Activated CD4-positive, alpha-beta T cell treated with anti-CD3 and anti-CD28 coated beads, Interleukin-2, amount 10 ng/mL, durations not matched to agents 7 days and 5 days (primary cell): ENCODE data around the gene SOX18. TPM values are rescaled to one million over a fixed set of nuclear protein-coding genes. Genes with fewer than 3 reads are reported as not detected.
"Not testable (repeated sequence)": the region's sequence is repeated elsewhere in the genome, so short reads cannot be mapped to it uniquely, and the experiment has no call there.

Experiments used
- CTCF ChIA-PET: fragments of 350-600 bp; sonication (Branson Sonifier 250); formaldehyde crosslinking; loops from one replicate; lab custom pipeline; 2021; ENCODE audit warnings: antibody characterized with exemption; lab: Charles Lee
- POLR2A ChIA-PET: fragments of 350-600 bp; sonication (Branson Sonifier 250); formaldehyde crosslinking; loops from one replicate; lab custom pipeline; 2021; ENCODE audit warnings: antibody characterized with exemption; lab: Charles Lee
- DNase-seq: peaks from one replicate; pipeline ENCODE4 v3.0.0-alpha.2; 2020
- H3K27ac Mint-ChIP-seq: one replicate; pipeline ENCODE4 v1.8.0; 2021; ENCODE audit warnings: mild to moderate bottlenecking, moderate library complexity, mixed read lengths
- H3K27me3 Mint-ChIP-seq: one replicate; pipeline ENCODE4 v1.8.0; 2021; ENCODE audit warnings: mixed read lengths
- H3K36me3 Mint-ChIP-seq: one replicate; pipeline ENCODE4 v1.8.0; 2021; ENCODE audit warnings: low read depth, mixed read lengths
- H3K4me1 Mint-ChIP-seq: one replicate; pipeline ENCODE4 v1.8.0; 2021; ENCODE audit warnings: mixed read lengths
- H3K4me3 Mint-ChIP-seq: one replicate; pipeline ENCODE4 v1.8.0; 2021; ENCODE audit warnings: mild to moderate bottlenecking, moderate library complexity, mixed read lengths
- H3K9me3 Mint-ChIP-seq: one replicate; pipeline ENCODE4 v1.8.0; 2021; ENCODE audit warnings: mixed read lengths
- total RNA-seq, 2 experiments: library from RNA; stranded (reverse); gene quantifications; one replicate each; pipeline ENCODE4 v1.2.3, GENCODE V29; 2021

Gene SOX18
- under 1 TPM; 0.10 to 0.15 TPM for total RNA-seq

DNA sequence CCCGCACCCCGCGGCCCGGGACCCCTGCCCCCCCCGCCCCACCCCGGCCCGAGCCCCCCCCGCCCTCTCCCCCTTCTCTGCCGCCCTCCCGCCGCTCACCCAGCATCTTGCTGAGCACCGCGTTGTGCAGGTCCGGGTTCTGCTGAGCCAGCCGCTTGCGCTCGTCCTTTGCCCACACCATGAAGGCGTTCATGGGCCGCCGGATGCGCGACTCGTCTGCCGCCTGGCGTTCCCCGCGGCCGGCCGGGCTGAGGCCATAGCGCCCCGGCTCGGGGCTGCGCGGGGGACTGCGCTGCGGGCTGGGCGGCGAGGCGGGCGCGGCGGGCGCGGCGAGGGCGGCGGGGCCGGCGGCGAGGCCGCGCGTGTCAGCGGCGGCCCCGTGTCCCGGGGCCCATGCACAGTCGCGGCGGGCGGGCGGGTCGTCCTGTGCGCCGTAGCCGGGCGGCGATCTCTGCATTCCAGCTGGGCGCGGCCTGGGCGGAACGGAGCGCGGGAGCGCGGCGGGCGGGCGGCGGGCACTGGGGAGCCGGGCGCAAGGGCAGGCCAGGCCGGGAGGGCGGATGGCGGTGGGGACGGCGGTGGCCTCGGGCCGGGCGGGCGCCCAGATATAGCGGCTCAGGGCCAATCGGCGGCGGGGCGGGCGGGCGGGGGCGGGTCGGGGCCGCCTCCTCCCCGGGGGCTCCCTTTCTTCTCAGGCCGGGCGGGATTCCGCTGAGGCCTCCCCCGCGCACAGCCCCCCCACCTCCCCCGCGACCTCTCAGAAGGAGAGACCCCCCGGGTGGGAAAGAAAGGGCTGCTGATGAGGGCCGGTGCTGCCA, at the start of gene SOX18:
Gene SOX18, minus strand, starts transcription at position 580 of the 818 bp plus-strand sequence. Its CDS starts 123 bp downstream, at position 457.
- peaks cover 32% of the 10 kb centered on the region for H3K4me1 Mint-ChIP-seq
- H3K27ac Mint-ChIP-seq = no peak within 1 kb of the TSS
- POLR2A ChIA-PET = no interaction called here
- H3K36me3 Mint-ChIP-seq = no peaks in the 10 kb centered on the region
- no peak for DNase-seq
- peak within 1 kb of the TSS; percentile 47 for H3K4me3 Mint-ChIP-seq
- CTCF ChIA-PET = interaction anchor here (11.2 kb wide), 1 partner anchor 9 kb away, joined by 79 read pairs; no protein-coding TSS in a partner anchor
- no peaks in the 10 kb centered on the region for H3K9me3 Mint-ChIP-seq
- peaks cover 36% of the 10 kb centered on the region for H3K27me3 Mint-ChIP-seq

DNA sequence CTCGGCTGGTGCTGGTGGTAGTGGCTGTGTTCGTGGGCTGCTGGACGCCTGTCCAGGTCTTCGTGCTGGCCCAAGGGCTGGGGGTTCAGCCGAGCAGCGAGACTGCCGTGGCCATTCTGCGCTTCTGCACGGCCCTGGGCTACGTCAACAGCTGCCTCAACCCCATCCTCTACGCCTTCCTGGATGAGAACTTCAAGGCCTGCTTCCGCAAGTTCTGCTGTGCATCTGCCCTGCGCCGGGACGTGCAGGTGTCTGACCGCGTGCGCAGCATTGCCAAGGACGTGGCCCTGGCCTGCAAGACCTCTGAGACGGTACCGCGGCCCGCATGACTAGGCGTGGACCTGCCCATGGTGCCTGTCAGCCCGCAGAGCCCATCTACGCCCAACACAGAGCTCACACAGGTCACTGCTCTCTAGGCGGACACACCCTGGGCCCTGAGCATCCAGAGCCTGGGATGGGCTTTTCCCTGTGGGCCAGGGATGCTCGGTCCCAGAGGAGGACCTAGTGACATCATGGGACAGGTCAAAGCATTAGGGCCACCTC, 49.1 kb upstream of the SOX18 start:
- H3K4me1 Mint-ChIP-seq = peaks cover 20% of the 10 kb centered on the region
- peaks cover 19% of the 10 kb centered on the region for H3K27me3 Mint-ChIP-seq
- POLR2A ChIA-PET = no interaction called here
- no peaks in the 10 kb centered on the region for H3K36me3 Mint-ChIP-seq
- H3K9me3 Mint-ChIP-seq = peaks cover 5% of the 10 kb centered on the region
- H3K27ac Mint-ChIP-seq = no peak overlapping the region
- H3K4me3 Mint-ChIP-seq = no peak overlapping the region
- CTCF ChIA-PET = no interaction called here
- DNase-seq = no peak

DNA sequence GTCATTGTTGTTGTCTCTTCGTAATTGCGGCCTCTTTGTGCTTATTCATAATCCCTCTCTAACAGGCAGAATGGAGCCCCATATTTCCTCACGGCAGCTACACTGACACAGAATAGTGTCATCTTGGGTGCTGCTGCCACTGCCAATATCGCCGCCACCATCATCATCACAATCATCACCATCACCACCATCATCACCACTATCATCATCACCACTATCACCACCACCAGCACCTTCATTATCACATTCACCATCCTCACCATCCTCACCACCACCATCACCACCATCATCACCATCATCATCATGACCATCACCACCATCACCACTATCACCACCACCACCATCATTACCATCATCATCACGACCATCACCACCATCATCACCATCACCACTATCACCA, 47.1 kb upstream of the SOX18 start:
- Mint-ChIP-seq H3K4me1 (peaks cover 18% of the 10 kb centered on the region), H3K36me3 (no peaks in the 10 kb centered on the region), H3K27me3 (peaks cover 8% of the 10 kb centered on the region), H3K27ac (no peak overlapping the region), H3K9me3 (peaks cover 5% of the 10 kb centered on the region), H3K4me3 (no peak overlapping the region)
- ChIA-PET POLR2A (no interaction called here), CTCF (interaction anchor here (1.1 kb wide), 1 partner anchor 13 kb away, joined by 4 read pairs; no protein-coding TSS in a partner anchor)
- no peak for DNase-seq

DNA sequence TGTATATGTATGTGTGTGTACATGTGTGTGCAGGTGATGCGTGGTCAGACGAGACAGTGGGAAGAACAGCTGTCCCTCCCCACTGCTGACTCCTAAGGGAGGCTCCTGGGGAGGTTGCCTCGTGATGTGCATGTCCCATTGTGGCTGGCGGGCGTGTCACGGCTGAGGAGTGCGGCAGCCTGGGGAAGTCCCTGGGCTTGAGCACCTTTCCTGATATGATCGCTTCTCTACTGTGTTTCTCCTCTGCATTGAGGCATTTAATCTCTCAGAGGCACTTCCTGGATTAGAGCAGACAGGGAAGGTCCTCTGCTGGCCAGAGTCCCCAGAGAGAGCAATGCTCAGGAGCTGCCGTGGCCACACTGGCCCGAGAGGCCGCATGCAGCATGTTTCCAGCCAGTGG, 46.5 kb upstream of the SOX18 start:
- no peak overlapping the region for H3K4me3 Mint-ChIP-seq
- peaks cover 2% of the 10 kb centered on the region for H3K27me3 Mint-ChIP-seq
- CTCF ChIA-PET = interaction anchor here (1.1 kb wide), 1 partner anchor 13 kb away, joined by 4 read pairs; no protein-coding TSS in a partner anchor
- no peaks in the 10 kb centered on the region for H3K36me3 Mint-ChIP-seq
- POLR2A ChIA-PET = no interaction called here
- H3K9me3 Mint-ChIP-seq = peaks cover 5% of the 10 kb centered on the region
- peaks cover 12% of the 10 kb centered on the region for H3K4me1 Mint-ChIP-seq
- no peak overlapping the region for H3K27ac Mint-ChIP-seq
- no peak for DNase-seq

DNA sequence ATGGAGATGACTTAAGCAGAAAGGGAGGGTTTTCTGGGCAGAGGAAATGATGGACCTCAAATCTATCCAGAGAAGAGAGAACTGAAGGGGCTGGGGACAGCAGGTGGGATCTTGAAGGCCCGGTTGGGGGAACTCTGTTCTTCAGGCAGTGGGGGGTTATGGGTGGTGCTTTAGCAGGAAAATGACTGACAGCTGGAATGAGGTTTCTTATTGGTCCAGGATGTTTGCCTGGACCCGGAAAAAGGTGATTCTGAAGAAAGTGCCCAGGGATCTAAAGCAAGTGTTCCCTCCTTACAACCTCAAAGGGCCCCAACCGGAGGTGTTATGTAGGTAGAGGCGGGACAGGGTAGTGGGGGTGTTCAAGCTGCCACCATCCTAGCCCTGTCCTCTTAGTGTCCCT, 46.0 kb upstream of the SOX18 start:
- no peaks in the 10 kb centered on the region for H3K27me3 Mint-ChIP-seq
- peaks cover 7% of the 10 kb centered on the region for H3K4me1 Mint-ChIP-seq
- H3K4me3 Mint-ChIP-seq = no peak overlapping the region
- DNase-seq = no peak
- CTCF ChIA-PET = interaction anchor here (0.7 to 1.1 kb wide), 2 partner anchors 12 to 21 kb away, joined by 4 read pairs; no protein-coding TSS in a partner anchor
- H3K9me3 Mint-ChIP-seq = peaks cover 5% of the 10 kb centered on the region
- H3K27ac Mint-ChIP-seq = no peak overlapping the region
- no peaks in the 10 kb centered on the region for H3K36me3 Mint-ChIP-seq
- POLR2A ChIA-PET = no interaction called here

DNA sequence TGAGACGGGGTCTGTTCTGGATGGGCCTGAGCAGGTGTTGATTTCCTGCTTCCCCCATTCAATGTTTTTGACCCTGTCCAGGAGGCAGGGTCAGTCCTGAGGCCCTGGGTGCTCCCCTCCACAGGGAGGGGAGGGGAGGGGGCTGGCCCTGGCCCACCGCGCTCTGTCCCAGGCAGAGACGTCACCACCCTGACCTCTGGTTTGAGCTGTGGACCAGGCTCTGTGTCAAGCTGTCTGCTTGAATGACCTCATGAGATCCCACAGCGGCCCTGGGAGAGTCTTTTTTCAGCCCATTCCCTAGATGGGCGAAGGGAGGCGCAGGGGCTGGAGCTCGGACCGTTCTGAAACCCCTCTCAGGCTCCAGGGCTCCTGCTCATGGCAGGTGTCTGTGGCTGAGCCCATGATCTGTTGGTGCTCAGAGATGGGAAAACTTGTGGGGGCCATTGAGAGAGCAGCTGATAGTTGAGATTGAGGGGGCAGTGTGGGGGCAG, 43.6 kb upstream of the SOX18 start:
- no peak for DNase-seq
- CTCF ChIA-PET = interaction anchor here (0.5 kb wide), 1 partner anchor 308 kb away, joined by 3 read pairs; no protein-coding TSS in a partner anchor
- H3K27ac Mint-ChIP-seq = no peak overlapping the region
- H3K9me3 Mint-ChIP-seq = peaks cover 7% of the 10 kb centered on the region
- POLR2A ChIA-PET = no interaction called here
- H3K27me3 Mint-ChIP-seq = peaks cover 2% of the 10 kb centered on the region
- H3K36me3 Mint-ChIP-seq = no peaks in the 10 kb centered on the region
- no peak overlapping the region for H3K4me3 Mint-ChIP-seq
- no peaks in the 10 kb centered on the region for H3K4me1 Mint-ChIP-seq

DNA sequence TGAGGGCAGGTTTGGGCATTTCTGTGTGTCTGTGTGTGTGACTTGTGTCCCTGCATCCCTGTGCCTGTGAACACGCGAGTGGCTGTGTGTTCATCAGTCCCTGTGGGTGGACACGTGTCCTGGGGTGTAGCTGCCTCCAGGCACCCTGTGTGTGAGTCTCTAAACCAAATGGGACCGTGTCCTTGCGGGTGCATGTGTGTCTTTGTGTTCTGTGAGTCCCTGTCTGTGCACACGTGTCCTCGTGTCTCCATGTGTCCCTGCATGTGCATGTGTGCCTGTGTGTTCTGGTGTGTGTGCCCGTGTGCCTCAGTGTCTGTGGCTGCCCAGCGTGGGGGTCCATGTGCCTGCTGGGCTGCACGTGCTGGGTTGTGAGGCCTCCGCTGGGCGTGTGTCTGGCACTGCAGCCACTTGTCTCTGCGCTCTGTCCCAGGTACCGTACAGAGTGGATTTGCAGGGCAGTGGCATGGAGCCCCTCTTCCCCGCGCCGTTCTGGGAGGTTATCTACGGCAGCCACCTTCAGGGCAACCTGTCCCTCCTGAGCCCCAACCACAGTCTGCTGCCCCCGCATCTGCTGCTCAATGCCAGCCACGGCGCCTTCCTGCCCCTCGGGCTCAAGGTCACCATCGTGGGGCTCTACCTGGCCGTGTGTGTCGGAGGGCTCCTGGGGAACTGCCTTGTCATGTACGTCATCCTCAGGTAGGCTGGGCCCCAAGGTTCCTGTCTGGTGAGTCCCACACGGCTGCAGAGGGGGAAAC, 43.0 kb upstream of the SOX18 start:
- peaks cover 13% of the 10 kb centered on the region for H3K9me3 Mint-ChIP-seq
- ChIA-PET POLR2A (no interaction called here), CTCF (no interaction called here)
- H3K4me3 Mint-ChIP-seq = no peak overlapping the region
- no peak for DNase-seq
- peaks cover 2% of the 10 kb centered on the region for H3K27me3 Mint-ChIP-seq
- H3K36me3 Mint-ChIP-seq = no peaks in the 10 kb centered on the region
- H3K4me1 Mint-ChIP-seq = no peaks in the 10 kb centered on the region
- no peak overlapping the region for H3K27ac Mint-ChIP-seq

DNA sequence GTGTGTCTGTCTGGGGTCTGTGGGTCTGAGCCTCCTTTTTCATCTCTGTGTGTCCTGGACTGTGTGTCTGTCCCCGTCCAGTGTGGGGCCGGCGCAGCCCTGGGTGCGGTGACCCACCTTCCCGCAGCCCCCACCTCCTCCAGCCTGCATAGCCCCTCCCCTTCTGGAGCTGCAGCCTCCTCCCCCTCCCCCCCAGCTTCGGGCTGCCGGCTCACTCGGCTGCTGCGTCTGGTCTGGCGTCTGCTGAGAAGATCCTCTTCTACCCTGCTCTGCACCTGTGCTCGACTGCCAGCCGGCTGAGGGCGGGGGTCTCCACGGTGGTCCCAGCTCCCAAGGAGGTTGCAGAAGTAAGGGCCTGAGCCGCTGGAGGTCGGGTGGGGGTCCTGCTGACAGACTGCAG, 42.3 kb upstream of the SOX18 start:
- CTCF ChIA-PET = interaction anchor here (1.4 kb wide), 1 partner anchor 53 kb away, joined by 4 read pairs; no protein-coding TSS in a partner anchor

DNA sequence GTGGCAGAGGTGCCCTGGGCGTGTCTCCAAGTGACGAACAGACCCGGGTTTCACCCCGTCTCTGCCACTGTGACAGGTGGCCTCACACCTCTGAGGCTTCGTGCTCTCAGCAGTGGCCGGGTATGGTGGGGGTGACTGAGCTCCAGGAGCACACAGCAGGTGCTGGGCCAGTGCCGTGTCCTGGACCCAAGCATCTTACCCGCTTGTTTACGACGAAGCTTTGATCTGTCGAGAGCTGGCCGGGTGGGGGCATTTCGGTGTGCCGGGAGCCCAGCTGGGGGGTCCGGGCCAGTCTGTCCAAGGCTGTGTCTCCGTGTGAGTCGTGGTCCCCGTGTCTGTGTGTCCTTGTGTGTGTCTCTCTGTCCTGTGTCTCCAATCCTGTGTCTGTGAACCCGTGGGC, 41.9 kb upstream of the SOX18 start:
- Mint-ChIP-seq H3K4me3 (no peak overlapping the region), H3K27ac (no peak overlapping the region), H3K36me3 (no peaks in the 10 kb centered on the region), H3K4me1 (no peaks in the 10 kb centered on the region), H3K27me3 (peaks cover 3% of the 10 kb centered on the region), H3K9me3 (peaks cover 9% of the 10 kb centered on the region)
- ChIA-PET POLR2A (no interaction called here), CTCF (interaction anchor here (1.4 kb wide), 1 partner anchor 53 kb away, joined by 4 read pairs; no protein-coding TSS in a partner anchor)
- DNase-seq = no peak

More for the DNA sequence above, 42.3 kb upstream of the SOX18 start:
- Mint-ChIP-seq H3K36me3 (no peaks in the 10 kb centered on the region), H3K4me1 (no peaks in the 10 kb centered on the region), H3K9me3 (peaks cover 12% of the 10 kb centered on the region), H3K27ac (no peak overlapping the region), H3K4me3 (no peak overlapping the region), H3K27me3 (peaks cover 2% of the 10 kb centered on the region)
- no peak for DNase-seq
- POLR2A ChIA-PET = no interaction called here

DNA sequence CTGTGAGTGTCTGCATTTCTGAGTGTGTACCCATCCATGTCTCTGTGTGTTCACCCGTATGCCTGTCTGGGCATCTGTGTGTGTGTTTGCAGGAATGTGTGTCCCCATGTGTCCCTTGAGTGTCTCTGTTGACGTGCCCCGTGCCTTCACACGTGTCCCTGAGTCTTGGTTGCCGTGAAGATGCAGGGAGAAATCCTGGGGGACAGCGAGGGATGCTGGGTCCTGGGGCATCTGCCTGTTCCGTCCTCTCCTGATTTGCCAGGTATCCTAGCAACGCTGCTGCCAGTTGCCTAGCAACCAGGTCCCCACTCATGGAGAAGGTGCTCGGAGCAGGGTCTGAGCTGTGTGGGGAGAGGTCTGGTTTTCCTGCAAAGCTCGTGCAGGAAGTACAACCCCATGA, 40.7 kb upstream of the SOX18 start:
- POLR2A ChIA-PET = no interaction called here
- CTCF ChIA-PET = no interaction called here
- peak overlapping the region; percentile 60 for H3K27ac Mint-ChIP-seq

DNA sequence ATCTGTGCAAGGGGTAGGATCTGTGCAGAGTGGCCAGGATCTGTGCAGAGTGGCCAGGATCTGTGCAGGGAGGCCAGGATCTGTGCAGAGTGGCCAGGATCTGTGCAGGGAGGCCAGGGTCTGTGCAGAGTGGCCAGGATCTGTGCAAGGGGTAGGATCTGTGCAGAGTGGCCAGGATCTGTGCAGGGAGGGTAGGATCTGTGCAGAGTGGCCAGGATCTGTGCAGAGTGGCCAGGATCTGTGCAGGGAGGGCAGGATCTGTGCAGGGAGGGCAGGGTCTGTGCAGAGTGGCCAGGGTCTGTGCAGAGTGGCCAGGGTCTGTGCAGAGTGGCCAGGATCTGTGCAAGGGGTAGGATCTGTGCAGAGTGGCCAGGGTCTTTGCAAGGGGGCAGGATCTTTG, 39.1 kb upstream of the SOX18 start:
- CTCF ChIA-PET = interaction anchor here (0.6 kb wide), 1 partner anchor 605 kb away, joined by 3 read pairs; no protein-coding TSS in a partner anchor
- H3K4me1 Mint-ChIP-seq, H3K4me3 Mint-ChIP-seq, DNase-seq, H3K27ac Mint-ChIP-seq, H3K36me3 Mint-ChIP-seq, H3K9me3 Mint-ChIP-seq, POLR2A ChIA-PET: not testable (repeated sequence)
- peaks cover 22% of the 10 kb centered on the region for H3K27me3 Mint-ChIP-seq

More for the DNA sequence above, 40.7 kb upstream of the SOX18 start:
- Mint-ChIP-seq H3K4me3 (no peak overlapping the region), H3K27me3 (peaks cover 15% of the 10 kb centered on the region), H3K9me3 (peaks cover 9% of the 10 kb centered on the region), H3K36me3 (no peaks in the 10 kb centered on the region), H3K4me1 (no peaks in the 10 kb centered on the region)
- DNase-seq = no peak

DNA sequence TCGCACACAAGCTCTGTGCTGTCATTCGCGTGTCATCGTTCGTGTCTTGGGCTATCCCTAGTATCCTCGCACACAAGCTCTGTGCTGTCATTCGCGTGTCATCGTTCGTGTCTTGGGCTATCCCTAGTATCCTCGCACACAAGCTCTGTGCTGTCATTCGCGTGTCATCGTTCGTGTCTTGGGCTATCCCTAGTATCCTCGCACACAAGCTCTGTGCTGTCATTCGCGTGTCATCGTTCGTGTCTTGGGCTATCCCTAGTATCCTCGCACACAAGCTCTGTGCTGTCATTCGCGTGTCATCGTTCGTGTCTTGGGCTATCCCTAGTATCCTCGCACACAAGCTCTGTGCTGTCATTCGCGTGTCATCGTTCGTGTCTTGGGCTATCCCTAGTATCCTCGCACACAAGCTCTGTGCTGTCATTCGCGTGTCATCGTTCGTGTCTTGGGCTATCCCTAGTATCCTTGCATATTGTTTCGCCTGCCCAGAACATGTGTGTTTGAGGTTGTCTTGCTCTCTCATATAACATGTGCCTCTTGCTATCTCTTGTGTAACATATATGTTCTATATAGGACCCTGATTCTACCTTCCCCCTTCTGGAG, 37.9 kb upstream of the SOX18 start:
- Mint-ChIP-seq H3K4me1 (peaks cover 14% of the 10 kb centered on the region), H3K27me3 (peaks cover 25% of the 10 kb centered on the region)
- H3K27ac Mint-ChIP-seq, DNase-seq, H3K9me3 Mint-ChIP-seq, H3K4me3 Mint-ChIP-seq, H3K36me3 Mint-ChIP-seq, POLR2A ChIA-PET, CTCF ChIA-PET: not testable (repeated sequence)
